ENCODE measurements around the gene SLC38A5.
"Not testable (repeated sequence)": the region's sequence is repeated elsewhere in the genome, so short reads cannot be mapped to it uniquely, and the experiment has no call there.

SLC38A5 gene

GRCh38 chrX:48430166-48430565 lies 39.9 kb downstream of the SLC38A5 start:
- not testable (repeated sequence) for H3K4me1 ChIP-seq (ENCODE audit: insufficient read depth, low read length, poor library complexity, severe bottlenecking); H3K9me2 ChIP-seq (replicated peaks; ENCODE audit: low read depth, low read length); H3K4me2 ChIP-seq (ENCODE audit: low read depth, low read length, poor library complexity, severe bottlenecking); H3F3A ChIP-seq (ENCODE audit: low read depth); H4K20me1 ChIP-seq (ENCODE audit: insufficient read depth, low read length, poor library complexity, severe bottlenecking); H3K4me3 ChIP-seq (ENCODE audit: low read length, poor library complexity, severe bottlenecking); H3K9ac ChIP-seq (ENCODE audit: low read depth, low read length, poor library complexity, severe bottlenecking); H3K9me3 ChIP-seq (ENCODE audit: insufficient read depth, low read depth, low read length); H3K36me3 ChIP-seq (ENCODE audit: insufficient read depth, low read length); H3K27me3 ChIP-seq (ENCODE audit: insufficient read depth, low read length, poor library complexity, severe bottlenecking); H3K79me2 ChIP-seq (ENCODE audit: insufficient read depth, low read length); H2AFZ ChIP-seq (ENCODE audit: low read length)

GRCh38 chrX:48429606-48430005 lies 40.5 kb downstream of the SLC38A5 start:
- H4K20me1 ChIP-seq (ENCODE audit: insufficient read depth, low read length, poor library complexity, severe bottlenecking); H3F3A ChIP-seq (ENCODE audit: low read depth); H2AFZ ChIP-seq (ENCODE audit: low read length); H3K9me2 ChIP-seq (replicated peaks; ENCODE audit: low read depth, low read length); H3K9me3 ChIP-seq (ENCODE audit: insufficient read depth, low read depth, low read length); H3K79me2 ChIP-seq (ENCODE audit: insufficient read depth, low read length); H3K4me3 ChIP-seq (ENCODE audit: low read length, poor library complexity, severe bottlenecking); H3K9ac ChIP-seq (ENCODE audit: low read depth, low read length, poor library complexity, severe bottlenecking); H3K27me3 ChIP-seq (ENCODE audit: insufficient read depth, low read length, poor library complexity, severe bottlenecking); H3K36me3 ChIP-seq (ENCODE audit: insufficient read depth, low read length); H3K4me2 ChIP-seq (ENCODE audit: low read depth, low read length, poor library complexity, severe bottlenecking); H3K4me1 ChIP-seq (ENCODE audit: insufficient read depth, low read length, poor library complexity, severe bottlenecking): not testable (repeated sequence)

DNA sequence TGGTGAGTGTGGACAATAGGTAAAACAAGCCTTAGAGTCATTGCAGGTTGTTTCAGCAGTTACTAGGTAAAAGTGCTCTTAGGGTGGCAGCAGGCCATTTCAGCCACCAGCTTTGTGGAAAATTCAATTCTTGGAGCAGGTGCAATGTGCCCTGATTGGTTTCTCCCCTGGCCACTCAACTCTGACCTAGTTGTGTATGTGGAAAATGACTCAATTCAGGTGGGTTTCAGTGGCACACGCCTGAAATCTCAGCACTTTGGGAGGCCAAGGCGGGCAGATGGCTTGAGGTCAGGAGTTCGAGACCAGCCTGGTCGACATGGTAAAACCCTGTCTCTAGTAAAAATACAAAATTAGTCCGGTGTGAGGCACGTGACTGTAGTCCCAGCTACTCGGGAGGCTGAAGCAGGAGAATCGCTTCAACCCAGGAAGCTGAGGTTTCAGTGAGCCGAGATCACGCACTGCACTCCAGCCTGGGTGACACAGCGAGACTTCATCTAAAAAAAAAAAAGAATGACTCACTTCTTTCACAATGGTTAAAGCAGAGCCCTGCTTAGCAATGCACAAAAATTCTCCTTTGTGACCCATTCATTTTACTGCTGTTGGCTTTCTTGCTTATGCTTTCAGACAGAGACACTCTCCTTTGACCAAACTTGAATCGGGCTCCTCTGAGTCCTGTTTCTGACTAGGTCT lies 42.9 kb downstream of the SLC38A5 start:
- H3K9me2 ChIP-seq (replicated peaks; ENCODE audit: low read depth, low read length); H3K36me3 ChIP-seq (ENCODE audit: insufficient read depth, low read length); H4K20me1 ChIP-seq (ENCODE audit: insufficient read depth, low read length, poor library complexity, severe bottlenecking); H3K4me3 ChIP-seq (ENCODE audit: low read length, poor library complexity, severe bottlenecking); H3F3A ChIP-seq (ENCODE audit: low read depth); H3K9me3 ChIP-seq (ENCODE audit: insufficient read depth, low read depth, low read length); H3K79me2 ChIP-seq (ENCODE audit: insufficient read depth, low read length); H3K4me1 ChIP-seq (ENCODE audit: insufficient read depth, low read length, poor library complexity, severe bottlenecking); H3K27me3 ChIP-seq (ENCODE audit: insufficient read depth, low read length, poor library complexity, severe bottlenecking); H3K4me2 ChIP-seq (ENCODE audit: low read depth, low read length, poor library complexity, severe bottlenecking); H2AFZ ChIP-seq (ENCODE audit: low read length); H3K9ac ChIP-seq (ENCODE audit: low read depth, low read length, poor library complexity, severe bottlenecking): not testable (repeated sequence)

GRCh38 chrX:48411860-48412259 lies 58.2 kb downstream of the SLC38A5 start, which contains the start of gene SSX4B:
SSX4B (minus strand) TSS chrX:48411960; CDS start chrX:48411372, 588 bp downstream.
- H3K9me2 ChIP-seq (replicated peaks; ENCODE audit: low read depth, low read length); H3K4me2 ChIP-seq (ENCODE audit: low read depth, low read length, poor library complexity, severe bottlenecking); H3K79me2 ChIP-seq (ENCODE audit: insufficient read depth, low read length); H4K20me1 ChIP-seq (ENCODE audit: insufficient read depth, low read length, poor library complexity, severe bottlenecking); H2AFZ ChIP-seq (ENCODE audit: low read length); H3K4me3 ChIP-seq (ENCODE audit: low read length, poor library complexity, severe bottlenecking); H3F3A ChIP-seq (ENCODE audit: low read depth); H3K36me3 ChIP-seq (ENCODE audit: insufficient read depth, low read length); H3K27me3 ChIP-seq (ENCODE audit: insufficient read depth, low read length, poor library complexity, severe bottlenecking); H3K9ac ChIP-seq (ENCODE audit: low read depth, low read length, poor library complexity, severe bottlenecking); H3K4me1 ChIP-seq (ENCODE audit: insufficient read depth, low read length, poor library complexity, severe bottlenecking); H3K9me3 ChIP-seq (ENCODE audit: insufficient read depth, low read depth, low read length): not testable (repeated sequence)
